Neural cell (in vitro differentiated cells): ENCODE data around the gene ANKS1B. TPM values are rescaled to one million over a fixed set of nuclear protein-coding genes. Genes with fewer than 3 reads are reported as not detected.

Experiments used
- H2AFZ ChIP-seq: fragments of 200-600, 300-800 bp; sonication (generic), shearing (Covaris generic); 2 replicates; pipeline ENCODE4 v1.6.0; 2014; ENCODE audit warnings: low read depth, mild to moderate bottlenecking, antibody characterized with exemption, low read length, moderate library complexity
- H3F3A ChIP-seq: fragments of 200-600 bp; shearing (Covaris generic); 2 replicates; pipeline ENCODE4 v1.6.1; 2016; ENCODE audit warnings: mild to moderate bottlenecking, moderate library complexity, mixed read lengths, antibody characterized with exemption, low read length; ENCODE audit not compliant: insufficient read depth, poor library complexity, severe bottlenecking
- H3K27ac ChIP-seq: fragments of 200-600, 300-800 bp; sonication (generic), shearing (Covaris generic); 2 replicates; pipeline ENCODE4 v1.5.1; 2014; ENCODE audit warnings: mild to moderate bottlenecking, low read length, moderate library complexity
- H3K27me3 ChIP-seq: fragments of 300-800, 200-600 bp; sonication (generic), shearing (Covaris generic); 2 replicates; pipeline ENCODE4 v1.6.0; 2014; ENCODE audit warnings: mild to moderate bottlenecking, low read depth, low read length, moderate library complexity; ENCODE audit not compliant: insufficient read depth
- H3K36me3 ChIP-seq: fragments of 300-800, 200-600 bp; sonication (generic), shearing (Covaris generic); 2 replicates; pipeline ENCODE4 v1.5.1; 2014; ENCODE audit warnings: mild to moderate bottlenecking, antibody characterized with exemption, low read length, moderate library complexity; ENCODE audit not compliant: insufficient read depth
- H3K4me2 ChIP-seq: fragments of 300-800, 200-600 bp; sonication (generic), shearing (Covaris generic); 2 replicates; pipeline ENCODE4 v1.6.0; 2014; ENCODE audit warnings: mild to moderate bottlenecking, low read length
- H3K4me3 ChIP-seq: fragments of 300-800, 200-600 bp; sonication (generic), shearing (Covaris generic); 2 replicates; pipeline ENCODE4 v1.5.1; 2014; ENCODE audit warnings: mild to moderate bottlenecking, low read length, moderate library complexity
- H3K79me2 ChIP-seq: fragments of 200-600 bp; shearing (Covaris generic); replicated peaks from 2 replicates; pipeline ENCODE4 v1.6.0; 2014; ENCODE audit warnings: mild to moderate bottlenecking, low read length, moderate library complexity; ENCODE audit not compliant: insufficient read depth
- H3K9ac ChIP-seq: fragments of 300-800, 200-600 bp; sonication (generic), shearing (Covaris generic); 2 replicates; pipeline ENCODE4 v1.6.1; 2016; ENCODE audit warnings: mild to moderate bottlenecking, low read length, mixed read lengths
- H3K9me2 ChIP-seq: fragments of 200-600 bp; shearing (Covaris generic); 2 replicates; pipeline ENCODE4 v1.6.1; 2016; ENCODE audit warnings: mild to moderate bottlenecking, low read length, mixed read lengths; ENCODE audit not compliant: insufficient read depth
- H3K9me3 ChIP-seq: fragments of 200-600, 300-800 bp; sonication (generic), shearing (Covaris generic); 2 replicates; pipeline ENCODE4 v1.6.1; 2016; ENCODE audit warnings: mild to moderate bottlenecking, mixed run types, low read length, moderate library complexity, mixed read lengths
- H4K20me1 ChIP-seq: fragments of 200-600 bp; shearing (Covaris generic); 2 replicates; pipeline ENCODE4 v1.6.1; 2016; ENCODE audit warnings: mild to moderate bottlenecking, mixed run types; ENCODE audit not compliant: insufficient read depth
- EP300 ChIP-seq: fragments of 450-650 bp; conservative IDR thresholded peaks from 2 replicates; pipeline ENCODE4 v1.6.1; 2014; ENCODE audit warnings: antibody characterized with exemption, mild to moderate bottlenecking, moderate library complexity; ENCODE audit not compliant: poor library complexity, severe bottlenecking
- EZH2 ChIP-seq: fragments of 200-600, 300-800 bp; shearing (Covaris generic), sonication (generic); IDR thresholded peaks from 2 replicates; pipeline ENCODE4 v1.6.1; 2014; ENCODE audit warnings: antibody characterized with exemption, low read length, borderline replicate concordance, mild to moderate bottlenecking; ENCODE audit not compliant: insufficient read depth, poor library complexity, severe bottlenecking
- MXI1 ChIP-seq: fragments of 450-650 bp; conservative IDR thresholded peaks from 2 replicates; pipeline ENCODE4 v1.6.1; 2014; ENCODE audit warnings: antibody characterized with exemption, mild to moderate bottlenecking; ENCODE audit not compliant: poor library complexity, severe bottlenecking
- POLR2AphosphoS5 ChIP-seq: IDR thresholded peaks from 2 replicates; pipeline ENCODE4 v1.6.1; 2012
- RAD21 ChIP-seq: fragments of 450-650 bp; conservative IDR thresholded peaks from 2 replicates; pipeline ENCODE4 v1.6.1; 2014; ENCODE audit warnings: antibody characterized with exemption, mild to moderate bottlenecking, moderate library complexity
- SMC3 ChIP-seq: fragments of 450-650 bp; conservative IDR thresholded peaks from 2 replicates; pipeline ENCODE4 v1.6.1; 2014; ENCODE audit warnings: antibody characterized with exemption, mild to moderate bottlenecking, moderate library complexity; ENCODE audit not compliant: poor library complexity
- polyA plus RNA-seq: library from polyadenylated mRNA; depleted of rRNA; stranded (reverse); fragments of >200 nt; gene quantifications from 2 replicates; pipeline ENCODE4 v1.2.3, GENCODE V29; 2014
- TF ChIP-seq, protein P1 (sequence below): fragments of 450-650 bp; IDR thresholded peaks from 2 replicates; pipeline ENCODE4 v1.5.1; 2014; ENCODE audit warnings: antibody characterized with exemption, mild to moderate bottlenecking, moderate library complexity; ENCODE audit not compliant: poor library complexity, severe bottlenecking
- TF ChIP-seq, protein P2 (sequence below): IDR thresholded peaks from 2 replicates; pipeline ENCODE4 v1.6.1; 2012; ENCODE audit warnings: borderline replicate concordance

The ANKS1B gene
- polyA plus RNA-seq, 1 donor from 2014 or later: 65.6 TPM

DNA sequence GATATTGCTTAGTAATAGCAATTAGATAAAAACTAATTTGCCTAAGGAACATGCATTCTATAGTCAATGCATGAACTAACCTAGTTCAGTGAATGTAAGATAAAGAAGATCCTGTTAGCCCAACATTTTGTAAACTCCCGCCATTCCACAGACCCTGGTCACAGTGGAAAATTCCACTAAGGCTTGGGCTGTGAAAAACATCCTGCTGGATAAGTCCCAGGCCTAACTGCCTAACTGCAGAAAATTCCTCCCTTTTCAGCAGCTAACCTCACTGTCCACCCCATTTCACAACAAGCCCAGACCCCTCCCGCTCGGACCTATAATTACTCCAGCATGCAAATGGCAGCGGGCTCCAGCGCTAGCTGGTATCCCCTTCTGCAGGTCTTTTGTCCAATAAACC is 435.1 kb downstream of the ANKS1B start:
- Histone ChIP-seq H3K9me2 (no peaks in the 10 kb centered on the region), H3K4me3 (no peak overlapping the region), H3K36me3 (no peaks in the 10 kb centered on the region), H3K27me3 (no peaks in the 10 kb centered on the region), H4K20me1 (no peaks in the 10 kb centered on the region), H3F3A (no peaks in the 10 kb centered on the region), H3K79me2 (no peaks in the 10 kb centered on the region), H3K27ac (no peak overlapping the region), H3K9ac (no peak overlapping the region), H3K9me3 (no peaks in the 10 kb centered on the region), H2AFZ (no peak overlapping the region), H3K4me2 (no peak overlapping the region)
- TF ChIP-seq SMC3: no peak
- TF ChIP-seq, protein P1, sequence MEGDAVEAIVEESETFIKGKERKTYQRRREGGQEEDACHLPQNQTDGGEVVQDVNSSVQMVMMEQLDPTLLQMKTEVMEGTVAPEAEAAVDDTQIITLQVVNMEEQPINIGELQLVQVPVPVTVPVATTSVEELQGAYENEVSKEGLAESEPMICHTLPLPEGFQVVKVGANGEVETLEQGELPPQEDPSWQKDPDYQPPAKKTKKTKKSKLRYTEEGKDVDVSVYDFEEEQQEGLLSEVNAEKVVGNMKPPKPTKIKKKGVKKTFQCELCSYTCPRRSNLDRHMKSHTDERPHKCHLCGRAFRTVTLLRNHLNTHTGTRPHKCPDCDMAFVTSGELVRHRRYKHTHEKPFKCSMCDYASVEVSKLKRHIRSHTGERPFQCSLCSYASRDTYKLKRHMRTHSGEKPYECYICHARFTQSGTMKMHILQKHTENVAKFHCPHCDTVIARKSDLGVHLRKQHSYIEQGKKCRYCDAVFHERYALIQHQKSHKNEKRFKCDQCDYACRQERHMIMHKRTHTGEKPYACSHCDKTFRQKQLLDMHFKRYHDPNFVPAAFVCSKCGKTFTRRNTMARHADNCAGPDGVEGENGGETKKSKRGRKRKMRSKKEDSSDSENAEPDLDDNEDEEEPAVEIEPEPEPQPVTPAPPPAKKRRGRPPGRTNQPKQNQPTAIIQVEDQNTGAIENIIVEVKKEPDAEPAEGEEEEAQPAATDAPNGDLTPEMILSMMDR: no peak
- TF ChIP-seq POLR2AphosphoS5: no peak
- TF ChIP-seq RAD21: no peak
- TF ChIP-seq, protein P2, sequence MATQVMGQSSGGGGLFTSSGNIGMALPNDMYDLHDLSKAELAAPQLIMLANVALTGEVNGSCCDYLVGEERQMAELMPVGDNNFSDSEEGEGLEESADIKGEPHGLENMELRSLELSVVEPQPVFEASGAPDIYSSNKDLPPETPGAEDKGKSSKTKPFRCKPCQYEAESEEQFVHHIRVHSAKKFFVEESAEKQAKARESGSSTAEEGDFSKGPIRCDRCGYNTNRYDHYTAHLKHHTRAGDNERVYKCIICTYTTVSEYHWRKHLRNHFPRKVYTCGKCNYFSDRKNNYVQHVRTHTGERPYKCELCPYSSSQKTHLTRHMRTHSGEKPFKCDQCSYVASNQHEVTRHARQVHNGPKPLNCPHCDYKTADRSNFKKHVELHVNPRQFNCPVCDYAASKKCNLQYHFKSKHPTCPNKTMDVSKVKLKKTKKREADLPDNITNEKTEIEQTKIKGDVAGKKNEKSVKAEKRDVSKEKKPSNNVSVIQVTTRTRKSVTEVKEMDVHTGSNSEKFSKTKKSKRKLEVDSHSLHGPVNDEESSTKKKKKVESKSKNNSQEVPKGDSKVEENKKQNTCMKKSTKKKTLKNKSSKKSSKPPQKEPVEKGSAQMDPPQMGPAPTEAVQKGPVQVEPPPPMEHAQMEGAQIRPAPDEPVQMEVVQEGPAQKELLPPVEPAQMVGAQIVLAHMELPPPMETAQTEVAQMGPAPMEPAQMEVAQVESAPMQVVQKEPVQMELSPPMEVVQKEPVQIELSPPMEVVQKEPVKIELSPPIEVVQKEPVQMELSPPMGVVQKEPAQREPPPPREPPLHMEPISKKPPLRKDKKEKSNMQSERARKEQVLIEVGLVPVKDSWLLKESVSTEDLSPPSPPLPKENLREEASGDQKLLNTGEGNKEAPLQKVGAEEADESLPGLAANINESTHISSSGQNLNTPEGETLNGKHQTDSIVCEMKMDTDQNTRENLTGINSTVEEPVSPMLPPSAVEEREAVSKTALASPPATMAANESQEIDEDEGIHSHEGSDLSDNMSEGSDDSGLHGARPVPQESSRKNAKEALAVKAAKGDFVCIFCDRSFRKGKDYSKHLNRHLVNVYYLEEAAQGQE: no peak
- TF ChIP-seq EZH2: no peak
- TF ChIP-seq EP300: no peak

DNA sequence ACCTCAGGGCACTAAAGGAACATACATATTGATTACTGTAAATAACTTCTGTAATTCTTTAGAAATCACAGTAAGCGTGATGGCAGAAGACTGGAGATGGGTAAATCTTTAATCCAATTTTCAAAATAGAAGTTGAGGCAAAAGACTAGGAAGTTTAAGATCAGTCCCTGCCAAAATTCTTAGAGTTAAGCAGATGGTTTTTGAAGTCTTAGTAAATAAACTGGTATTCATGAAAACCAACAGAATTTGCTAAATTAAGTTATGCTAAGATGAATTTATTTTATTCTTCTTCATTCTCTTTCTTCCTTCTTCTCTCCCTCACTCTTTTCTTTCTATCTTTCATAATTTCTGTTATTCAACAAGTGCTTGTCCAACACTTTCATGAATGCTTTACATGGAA is 435.5 kb downstream of the ANKS1B start:
- H3K4me3 ChIP-seq: no peak overlapping the region
- no peaks in the 10 kb centered on the region for H3F3A ChIP-seq
- no peak overlapping the region for H3K4me2 ChIP-seq
- no peaks in the 10 kb centered on the region for H4K20me1 ChIP-seq
- no peaks in the 10 kb centered on the region for H3K79me2 ChIP-seq
- no peaks in the 10 kb centered on the region for H3K36me3 ChIP-seq
- no peaks in the 10 kb centered on the region for H3K9me3 ChIP-seq
- TF ChIP-seq, protein P1: no peak
- TF ChIP-seq, protein P2: no peak
- TF ChIP-seq MXI1: no peak
- no peak overlapping the region for H2AFZ ChIP-seq
- no peak overlapping the region for H3K9ac ChIP-seq
- H3K9me2 ChIP-seq: no peaks in the 10 kb centered on the region
- H3K27ac ChIP-seq: no peak overlapping the region
- no peaks in the 10 kb centered on the region for H3K27me3 ChIP-seq
